Measurements from ENCODE around the gene LEO1.

The LEO1 gene

DNA sequence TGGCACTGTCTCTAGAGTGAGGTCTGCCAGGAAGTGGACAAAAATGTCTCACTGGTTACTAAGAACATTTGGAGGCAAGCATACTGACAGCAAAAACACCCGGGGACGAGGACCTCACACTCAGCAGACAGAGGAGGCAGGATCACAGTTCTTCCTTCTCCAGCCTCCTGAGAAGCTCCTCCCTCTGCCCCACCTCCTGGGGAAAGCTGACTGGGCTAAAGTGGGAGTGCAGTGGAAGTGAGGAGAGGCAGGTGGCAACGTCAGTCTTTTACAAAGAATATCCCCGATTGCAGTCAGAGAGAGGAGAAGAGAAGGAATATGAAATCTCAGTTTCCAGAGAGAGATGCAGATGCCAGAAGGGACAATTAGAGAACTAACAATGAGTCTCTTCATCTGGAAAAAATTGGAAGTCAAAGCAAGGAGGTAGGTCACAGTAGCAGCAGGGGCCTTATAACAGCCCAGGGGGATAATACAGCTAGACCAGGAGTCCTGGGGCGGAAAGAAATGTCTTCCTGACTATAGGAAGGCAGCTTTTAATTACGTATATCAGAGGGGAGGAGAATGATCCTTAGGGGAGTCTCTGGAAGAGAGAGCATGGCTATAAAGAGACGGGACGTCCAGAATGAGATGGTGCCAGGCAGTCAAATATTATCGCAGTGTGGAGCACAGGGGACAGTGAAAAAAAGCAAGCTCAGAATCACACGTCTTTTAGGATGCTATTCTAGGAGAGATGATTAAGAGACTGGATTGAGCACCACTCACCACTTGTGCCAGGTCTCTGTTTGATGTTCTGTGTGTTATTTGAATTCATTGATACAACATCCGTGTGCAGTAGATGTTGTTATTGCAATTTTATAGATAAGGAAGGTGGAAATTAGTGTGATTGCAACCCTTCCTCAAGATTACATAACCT, 47.2 kb downstream of the LEO1 start:
- DNase-seq: peak; percentile 78

DNA sequence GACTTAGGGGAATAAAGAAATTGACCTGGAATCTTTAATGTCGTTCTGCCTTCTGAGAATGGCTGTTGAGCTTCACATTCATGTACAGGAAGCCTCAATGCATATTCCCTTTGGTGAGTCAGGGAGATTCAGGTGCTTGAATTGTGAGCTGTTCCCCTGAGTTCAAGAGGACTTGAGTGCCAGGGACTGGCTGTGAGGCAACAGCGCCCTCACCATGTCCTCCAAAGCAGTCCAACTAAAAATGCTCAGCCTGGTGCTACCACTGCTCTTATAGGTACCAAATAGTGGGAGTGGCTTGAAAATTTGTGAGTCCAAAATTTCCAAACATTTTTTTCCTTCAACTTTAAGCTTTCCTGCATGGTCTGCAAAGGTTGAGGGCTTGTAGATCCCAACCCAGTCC, 54.1 kb downstream of the LEO1 start:
- no peak for DNase-seq

DNA sequence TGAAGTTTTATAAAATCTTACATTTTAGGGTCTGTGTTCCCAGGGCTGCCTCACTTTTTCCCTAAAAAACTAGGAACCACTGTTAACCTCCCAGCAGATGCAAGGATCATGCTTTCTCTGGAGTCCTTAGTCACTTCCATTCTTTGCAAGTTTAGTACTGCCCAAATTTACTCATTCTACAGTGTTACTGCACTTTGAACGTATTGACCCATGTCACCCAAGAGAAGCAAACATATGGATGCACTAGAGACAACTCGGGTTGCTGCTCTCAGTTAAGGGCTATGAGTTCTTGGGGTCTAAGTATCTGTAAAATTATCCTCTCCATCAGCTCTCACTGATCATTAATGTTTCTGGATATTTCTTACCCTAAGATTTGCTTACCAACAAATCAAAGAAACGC, 59.0 kb downstream of the LEO1 start:
- DNase-seq: no peak

DNA sequence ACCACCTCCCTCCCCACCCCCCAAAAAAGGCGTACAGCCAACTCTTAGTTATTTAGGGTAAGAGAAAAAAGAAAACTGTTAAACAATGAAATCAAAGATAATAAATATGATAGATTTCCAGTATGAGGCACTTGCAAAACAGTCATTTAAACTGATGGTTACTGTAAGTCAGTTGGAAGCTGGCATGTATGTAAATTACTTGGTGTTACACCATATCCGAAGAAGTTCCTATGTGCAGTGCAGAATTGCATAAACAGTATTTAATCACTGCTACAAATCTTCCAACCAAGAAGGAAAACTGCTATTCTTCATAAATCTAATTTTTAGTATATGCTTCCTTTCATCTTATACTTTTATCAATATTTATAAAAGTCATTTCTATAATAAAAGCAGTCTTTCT, 62.0 kb downstream of the LEO1 start:
- no peak for DNase-seq

DNA sequence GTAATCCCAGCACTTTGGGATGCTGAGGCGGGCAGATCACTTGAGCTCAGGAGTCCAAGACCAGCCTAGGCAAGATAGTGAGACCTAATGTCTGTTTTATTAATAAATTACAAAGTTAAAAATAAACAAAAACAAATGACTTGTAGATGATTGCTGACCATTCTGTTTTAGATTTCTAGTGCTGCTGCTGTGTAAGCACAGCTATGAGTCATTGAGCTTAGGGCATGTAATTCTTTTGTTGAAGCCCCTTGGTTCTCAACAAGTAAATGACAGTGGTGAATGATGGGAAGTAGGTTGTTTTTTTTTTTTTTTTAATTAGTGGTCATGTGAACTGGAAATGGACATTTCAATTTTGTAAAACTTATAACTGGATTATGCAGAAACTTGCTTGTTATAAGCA, 63.3 kb downstream of the LEO1 start:
- DNase-seq: no peak

DNA sequence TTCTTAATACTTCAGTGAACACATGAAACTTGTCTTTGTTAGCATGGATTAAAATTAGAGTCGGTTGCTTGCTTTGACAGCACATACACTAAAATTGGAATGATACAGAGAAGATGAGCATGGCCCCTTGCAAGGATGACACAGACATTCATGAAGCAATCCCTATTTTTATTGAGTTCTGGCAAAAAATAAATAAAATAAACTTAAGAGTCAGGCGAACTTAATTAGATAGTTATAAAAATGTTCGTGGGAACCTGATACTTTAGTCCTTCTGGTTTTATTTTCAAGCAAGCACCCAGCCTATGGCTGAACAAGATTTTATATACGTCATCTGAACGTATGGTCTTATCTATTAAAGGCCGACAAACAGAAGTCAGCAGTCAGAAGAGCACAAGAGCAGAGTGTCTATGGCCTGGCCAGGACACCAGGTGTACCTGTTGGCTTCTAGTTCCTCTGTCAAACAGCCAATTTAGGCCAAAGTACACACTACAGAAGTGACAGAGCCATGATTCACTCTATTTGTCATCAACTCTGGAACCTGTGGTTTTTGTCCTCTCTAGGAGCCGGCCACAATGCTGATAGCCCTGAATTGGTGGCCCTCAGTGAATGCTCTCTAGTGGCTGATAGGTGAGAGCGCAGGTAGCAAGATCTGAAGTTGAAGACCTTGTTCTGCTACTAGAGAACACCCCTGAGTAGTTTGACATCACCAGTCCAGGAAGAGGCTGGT, 64.3 kb downstream of the LEO1 start:
- DNase-seq: no peak

DNA sequence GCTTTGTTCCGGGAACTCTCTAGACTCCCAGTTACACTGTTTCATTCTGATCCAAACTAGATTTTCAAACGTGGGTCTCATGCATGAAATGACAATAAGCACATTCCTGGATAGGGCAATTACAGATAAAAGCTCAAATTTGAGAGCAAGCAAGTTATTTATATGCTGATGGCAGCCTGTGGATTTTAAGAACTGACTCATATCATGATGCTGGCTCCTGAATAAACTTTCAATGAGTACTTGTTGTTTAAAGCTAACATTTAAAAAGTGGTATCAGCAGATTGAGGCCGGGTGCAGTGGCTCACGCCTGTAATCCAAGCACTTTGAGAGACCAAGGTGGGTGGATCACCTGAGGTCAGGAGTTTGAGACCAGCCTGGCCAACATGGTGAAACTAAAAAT, 66.6 kb downstream of the LEO1 start:
- DNase-seq: no peak

DNA sequence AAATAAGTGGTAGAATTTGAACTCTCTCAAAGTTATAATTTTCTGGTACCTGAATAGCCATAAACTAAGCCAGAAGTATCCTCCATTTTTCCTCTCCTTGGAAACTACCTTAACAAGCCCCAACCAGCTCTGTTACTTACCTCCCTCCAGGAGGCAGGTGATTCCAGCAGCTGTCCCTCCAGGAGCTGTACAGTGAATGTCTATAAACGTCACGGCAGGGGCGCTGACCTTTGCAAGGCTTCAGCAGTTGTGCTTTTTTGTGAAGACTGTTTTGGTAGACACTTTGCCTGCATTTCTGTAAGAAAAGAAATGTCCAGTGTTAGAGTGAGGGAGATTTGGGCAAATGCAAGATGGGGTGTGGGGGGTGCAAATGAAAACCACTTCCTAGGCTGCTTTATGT, 67.2 kb downstream of the LEO1 start:
- no peak for DNase-seq

DNA sequence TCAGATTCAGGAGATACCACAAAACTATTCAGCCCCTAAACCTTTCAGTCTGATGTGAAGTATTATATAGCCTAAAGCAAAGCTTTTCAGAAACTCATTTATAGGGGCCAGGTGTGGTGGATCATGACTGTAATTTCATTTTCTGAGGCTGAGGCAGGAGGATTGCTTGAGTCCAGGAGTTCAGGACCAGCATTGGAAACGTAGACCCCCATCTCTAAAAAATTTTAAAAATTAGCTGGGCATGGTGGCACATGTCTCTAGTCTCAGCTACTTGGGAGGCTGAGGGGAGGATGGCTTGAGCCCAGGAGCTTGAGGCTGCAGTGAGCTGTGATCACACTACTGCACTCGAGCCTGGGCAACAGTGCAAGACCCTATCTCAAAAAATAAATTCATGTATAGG, 82.1 kb downstream of the LEO1 start:
- no peak for DNase-seq

DNA sequence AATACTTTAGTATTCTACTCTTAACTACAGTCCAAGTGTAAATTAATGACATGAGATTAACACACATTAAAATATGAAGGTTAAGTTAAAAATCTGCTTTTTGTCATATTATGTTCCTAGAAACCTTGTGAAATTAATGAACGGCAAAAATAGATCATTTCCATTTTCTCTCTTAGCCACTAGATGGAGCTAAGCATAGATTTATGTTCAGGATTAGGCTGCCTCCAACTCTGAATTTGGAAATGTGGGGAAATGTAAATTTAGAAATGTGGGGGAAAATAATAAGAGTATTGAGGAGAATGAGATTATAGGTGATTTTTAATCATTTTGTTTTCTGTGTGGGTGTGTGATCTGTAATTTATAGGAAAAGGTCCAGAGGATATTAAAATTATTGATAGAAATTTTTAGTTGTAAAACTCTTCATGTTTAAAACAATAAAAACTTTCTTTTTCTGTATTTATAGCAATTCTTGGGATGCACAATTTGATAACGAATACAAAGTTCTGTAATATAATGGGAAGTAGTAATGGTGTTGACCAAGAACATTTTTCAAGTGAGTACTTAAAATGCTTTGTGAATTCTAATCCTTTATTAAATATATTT, 82.9 kb downstream of the LEO1 start:
- DNase-seq: no peak
